H9 (cell line): ENCODE measurements around the gene RMDN2. TPM values are rescaled to one million over a fixed set of nuclear protein-coding genes. Genes with fewer than 3 reads are reported as not detected.

Experiments
- DNase-seq: peaks from one replicate; pipeline ENCODE4 v3.0.0-alpha.2; 2017
- H2AFZ ChIP-seq: one replicate; pipeline ENCODE4 v1.6.1; 2013; ENCODE audit warnings: mild to moderate bottlenecking, low read length, control low read depth, moderate library complexity
- H2AK5ac ChIP-seq: 2 replicates; pipeline ENCODE4 v1.6.1; 2013; ENCODE audit warnings: low read length, control low read depth, mixed read lengths; ENCODE audit not compliant: insufficient read length
- H2BK120ac ChIP-seq: one replicate; pipeline ENCODE4 v1.6.1; 2013; ENCODE audit warnings: low read depth, mild to moderate bottlenecking, low read length, control low read depth, inconsistent platforms; ENCODE audit not compliant: poor library complexity, severe bottlenecking
- H2BK12ac ChIP-seq: 2 replicates; pipeline ENCODE4 v1.6.1; 2013; ENCODE audit warnings: low read length, control low read depth, mixed read lengths, low read depth; ENCODE audit not compliant: insufficient read length
- H2BK15ac ChIP-seq: 2 replicates; pipeline ENCODE4 v1.6.1; 2013; ENCODE audit warnings: low read depth, low read length, control low read depth
- H2BK20ac ChIP-seq: one replicate; pipeline ENCODE4 v1.6.1; 2013; ENCODE audit warnings: low read depth, mild to moderate bottlenecking, low read length, control low read depth, inconsistent platforms; ENCODE audit not compliant: poor library complexity, severe bottlenecking
- H2BK5ac ChIP-seq: 2 replicates; pipeline ENCODE4 v1.6.1; 2013; ENCODE audit warnings: low read length, control low read depth, mixed read lengths; ENCODE audit not compliant: insufficient read length
- H3K14ac ChIP-seq: 2 replicates; pipeline ENCODE4 v1.6.1; 2013; ENCODE audit warnings: low read length, control low read depth; ENCODE audit not compliant: insufficient read depth
- H3K18ac ChIP-seq: 2 replicates; pipeline ENCODE4 v1.6.1; 2013; ENCODE audit warnings: low read depth, mild to moderate bottlenecking, mixed read lengths, low read length, control low read depth; ENCODE audit not compliant: insufficient read length
- H3K23ac ChIP-seq: 2 replicates; pipeline ENCODE4 v1.6.1; 2013; ENCODE audit warnings: low read length, control low read depth, mixed read lengths, low read depth; ENCODE audit not compliant: insufficient read length
- H3K23me2 ChIP-seq: 2 replicates; pipeline ENCODE4 v1.6.1; 2013; ENCODE audit warnings: low read depth, mild to moderate bottlenecking, mixed read lengths, low read length, control low read depth; ENCODE audit not compliant: insufficient read length, poor library complexity, severe bottlenecking
- H3K27ac ChIP-seq: 2 replicates; pipeline ENCODE4 v1.5.1; 2013; ENCODE audit warnings: low read length, control low read depth, mixed read lengths, low read depth; ENCODE audit not compliant: insufficient read length
- H3K27me3 ChIP-seq: 2 replicates; pipeline ENCODE4 v1.6.1; 2013; ENCODE audit warnings: low read length, control low read depth, inconsistent platforms; ENCODE audit not compliant: insufficient read depth
- H3K4ac ChIP-seq: 2 replicates; pipeline ENCODE4 v1.6.1; 2013; ENCODE audit warnings: low read depth, mild to moderate bottlenecking, control low read depth, inconsistent platforms, low read length, moderate library complexity
- H3K4me1 ChIP-seq: 2 replicates; pipeline ENCODE4 v1.6.1; 2013; ENCODE audit warnings: low read length, control low read depth, inconsistent platforms; ENCODE audit not compliant: insufficient read depth
- H3K4me2 ChIP-seq: 2 replicates; pipeline ENCODE4 v1.6.1; 2013; ENCODE audit warnings: low read length, control low read depth, mixed read lengths; ENCODE audit not compliant: insufficient read length, insufficient read depth
- H3K56ac ChIP-seq: 2 replicates; pipeline ENCODE4 v1.6.1; 2013; ENCODE audit warnings: low read depth, mild to moderate bottlenecking, mixed read lengths, low read length, control low read depth; ENCODE audit not compliant: insufficient read length
- H3K79me1 ChIP-seq: 2 replicates; pipeline ENCODE4 v1.6.1; 2013; ENCODE audit warnings: low read depth, mild to moderate bottlenecking, moderate library complexity, low read length, control low read depth, inconsistent platforms; ENCODE audit not compliant: insufficient read depth, poor library complexity, severe bottlenecking
- H3K79me2 ChIP-seq: 2 replicates; pipeline ENCODE4 v1.6.1; 2013; ENCODE audit warnings: low read length, control low read depth, inconsistent platforms; ENCODE audit not compliant: insufficient read depth
- H3K9ac ChIP-seq: 2 replicates; pipeline ENCODE4 v1.6.1; 2013; ENCODE audit warnings: low read length, control low read depth, mixed read lengths; ENCODE audit not compliant: insufficient read length; ENCODE audit errors: extremely low read depth
- H3K9me3 ChIP-seq: one replicate; pipeline ENCODE4 v1.6.1; 2013; ENCODE audit warnings: low read depth, low read length, inconsistent platforms; ENCODE audit not compliant: control insufficient read depth
- H3T11ph ChIP-seq: one replicate; pipeline ENCODE4 v1.6.1; 2013; ENCODE audit warnings: mild to moderate bottlenecking, low read length, control low read depth, inconsistent platforms
- H4K20me1 ChIP-seq: one replicate; pipeline ENCODE4 v1.6.1; 2013; ENCODE audit not compliant: control insufficient read depth, insufficient read length, insufficient read depth
- H4K5ac ChIP-seq: 2 replicates; pipeline ENCODE4 v1.6.1; 2013; ENCODE audit warnings: low read depth, mild to moderate bottlenecking, mixed read lengths, low read length, control low read depth; ENCODE audit not compliant: insufficient read length
- H4K8ac ChIP-seq: replicated peaks from 2 replicates; pipeline ENCODE4 v1.6.1; 2013; ENCODE audit warnings: low read length, control low read depth, mixed read lengths, low read depth; ENCODE audit not compliant: insufficient read length
- H4K91ac ChIP-seq: 2 replicates; pipeline ENCODE4 v1.6.1; 2013; ENCODE audit warnings: low read depth, mild to moderate bottlenecking, moderate library complexity, mixed read lengths, low read length, control low read depth; ENCODE audit not compliant: insufficient read length
- H3K27ac Mint-ChIP-seq, 3 experiments: 2 replicates in 2 of 3; 3 replicates in 1 of 3; pipeline ENCODE4 v1.8.0; 2020 to 2021; ENCODE audit warnings: mixed read lengths in 3 of 3, mild to moderate bottlenecking in 1 of 3, moderate library complexity in 1 of 3
- H3K27me3 Mint-ChIP-seq: 2 replicates; pipeline ENCODE4 v1.8.0; 2021; ENCODE audit warnings: low read depth, mild to moderate bottlenecking, moderate library complexity, mixed read lengths
- H3K36me3 Mint-ChIP-seq, 3 experiments: 2 replicates in 2 of 3; 3 replicates in 1 of 3; pipeline ENCODE4 v1.8.0; 2020 to 2021; ENCODE audit warnings: low read depth in 3 of 3, mixed read lengths in 3 of 3; ENCODE audit not compliant: insufficient read depth in 1 of 3
- H3K4me1 Mint-ChIP-seq, 2 experiments: 2 replicates each; pipeline ENCODE4 v1.8.0; 2020; ENCODE audit warnings: mixed read lengths in 2 of 2
- H3K4me3 Mint-ChIP-seq, 2 experiments: 2 replicates in 1 of 2; 3 replicates in 1 of 2; pipeline ENCODE4 v1.8.0; 2020 to 2021; ENCODE audit warnings: mild to moderate bottlenecking in 2 of 2, mixed read lengths in 2 of 2, moderate library complexity in 1 of 2
- H3K9me3 Mint-ChIP-seq, 2 experiments: 2 replicates in 1 of 2; 3 replicates in 1 of 2; pipeline ENCODE4 v1.8.0; 2020; ENCODE audit warnings: mild to moderate bottlenecking in 2 of 2, mixed read lengths in 2 of 2, moderate library complexity in 1 of 2
- WGBS: extraction: QIAGEN DNeasy Blood & Tissue Kit; methylation state at CpG from one replicate; pipeline ENCODE4 v1.1.7; 2013; ENCODE audit warnings: missing lambda C conversion rate, low lambda C conversion rate, mixed read lengths; ENCODE audit not compliant: insufficient read length; ENCODE audit errors: extremely low coverage; 5-methylcytosine and 5-hydroxymethylcytosine counted together
- total RNA-seq: library from RNA; stranded (reverse); gene quantifications from 2 replicates; pipeline ENCODE4 v1.2.1, GENCODE V29; 2021
- TF ChIP-seq, protein P1 (sequence below): fragments of 200-600 bp; sonication (generic); conservative IDR thresholded peaks from 3 replicates; pipeline ENCODE4 v1.8.0; 2021; ENCODE audit warnings: antibody characterized with exemption, mild to moderate bottlenecking

RMDN2 gene
- total RNA-seq, 1 experiment from 2014 or later = 2.8 TPM

GRCh38 chr2:38038682-38039081 is 113.6 kb downstream of the RMDN2 start:
- H3K9me3 ChIP-seq = no peaks in the 10 kb centered on the region
- peaks cover 3% of the 10 kb centered on the region; the same call in 1 of the 2 replicates for H3K27me3 ChIP-seq
- no peak overlapping the region for H3K14ac ChIP-seq
- Mint-ChIP-seq H3K36me3 (no peaks in the 10 kb centered on the region), H3K4me3 (no peak overlapping the region; a peak in 1 of 5 replicates), H3K27me3 (peaks cover 14% of the 10 kb centered on the region), H3K9me3 (no peaks in the 10 kb centered on the region), H3K27ac (no peak overlapping the region), H3K4me1 (peaks cover 2 to 4% of the 10 kb centered on the region in 2 experiments; a peak in 2 of 4 replicates)
- no peak overlapping the region for H3K56ac ChIP-seq
- H3K4me1 ChIP-seq = 0 out of 2 replicates have a peak, but pooled peaks cover 3% of the 10 kb centered on the region
- peak overlapping the region; percentile 36 for H3K4me2 ChIP-seq
- no peaks in the 10 kb centered on the region for H4K20me1 ChIP-seq
- H2BK15ac ChIP-seq = no peak overlapping the region
- H3K27ac ChIP-seq = no peak overlapping the region
- no peaks in the 10 kb centered on the region for H3K23me2 ChIP-seq
- WGBS = no CpG with 5 or more reads among the region's 5 CpGs
- TF ChIP-seq, protein P1, sequence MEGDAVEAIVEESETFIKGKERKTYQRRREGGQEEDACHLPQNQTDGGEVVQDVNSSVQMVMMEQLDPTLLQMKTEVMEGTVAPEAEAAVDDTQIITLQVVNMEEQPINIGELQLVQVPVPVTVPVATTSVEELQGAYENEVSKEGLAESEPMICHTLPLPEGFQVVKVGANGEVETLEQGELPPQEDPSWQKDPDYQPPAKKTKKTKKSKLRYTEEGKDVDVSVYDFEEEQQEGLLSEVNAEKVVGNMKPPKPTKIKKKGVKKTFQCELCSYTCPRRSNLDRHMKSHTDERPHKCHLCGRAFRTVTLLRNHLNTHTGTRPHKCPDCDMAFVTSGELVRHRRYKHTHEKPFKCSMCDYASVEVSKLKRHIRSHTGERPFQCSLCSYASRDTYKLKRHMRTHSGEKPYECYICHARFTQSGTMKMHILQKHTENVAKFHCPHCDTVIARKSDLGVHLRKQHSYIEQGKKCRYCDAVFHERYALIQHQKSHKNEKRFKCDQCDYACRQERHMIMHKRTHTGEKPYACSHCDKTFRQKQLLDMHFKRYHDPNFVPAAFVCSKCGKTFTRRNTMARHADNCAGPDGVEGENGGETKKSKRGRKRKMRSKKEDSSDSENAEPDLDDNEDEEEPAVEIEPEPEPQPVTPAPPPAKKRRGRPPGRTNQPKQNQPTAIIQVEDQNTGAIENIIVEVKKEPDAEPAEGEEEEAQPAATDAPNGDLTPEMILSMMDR = no peak
- H3K23ac ChIP-seq = no peak overlapping the region
- H4K5ac ChIP-seq = no peak overlapping the region
- no peaks in the 10 kb centered on the region for H3K79me2 ChIP-seq
- H2BK120ac ChIP-seq = no peak overlapping the region
- no peak overlapping the region for H3K18ac ChIP-seq
- no peak overlapping the region for H3T11ph ChIP-seq
- peak overlapping the region; percentile 12 for H2AFZ ChIP-seq
- no peak overlapping the region for H2BK5ac ChIP-seq
- DNase-seq = no peak
- no peak overlapping the region for H4K8ac ChIP-seq
- H2BK20ac ChIP-seq = no peak overlapping the region
- no peaks in the 10 kb centered on the region for H3K79me1 ChIP-seq
- H4K91ac ChIP-seq = no peak overlapping the region
- H3K9ac ChIP-seq = no peak overlapping the region
- no peak overlapping the region for H3K4ac ChIP-seq
- H2AK5ac ChIP-seq = no peak overlapping the region
- no peak overlapping the region for H2BK12ac ChIP-seq
